HG03095 (cell line): Measurements from ENCODE around the gene IL12RB1.

ENCODE experiments used
- ATAC-seq: cut with Tn5 transposase; IDR thresholded peaks from one replicate; pipeline ENCODE4 v1.9.1; 2021; ENCODE audit warnings: moderate library complexity; ENCODE audit not compliant: unreplicated experiment

IL12RB1 gene

DNA sequence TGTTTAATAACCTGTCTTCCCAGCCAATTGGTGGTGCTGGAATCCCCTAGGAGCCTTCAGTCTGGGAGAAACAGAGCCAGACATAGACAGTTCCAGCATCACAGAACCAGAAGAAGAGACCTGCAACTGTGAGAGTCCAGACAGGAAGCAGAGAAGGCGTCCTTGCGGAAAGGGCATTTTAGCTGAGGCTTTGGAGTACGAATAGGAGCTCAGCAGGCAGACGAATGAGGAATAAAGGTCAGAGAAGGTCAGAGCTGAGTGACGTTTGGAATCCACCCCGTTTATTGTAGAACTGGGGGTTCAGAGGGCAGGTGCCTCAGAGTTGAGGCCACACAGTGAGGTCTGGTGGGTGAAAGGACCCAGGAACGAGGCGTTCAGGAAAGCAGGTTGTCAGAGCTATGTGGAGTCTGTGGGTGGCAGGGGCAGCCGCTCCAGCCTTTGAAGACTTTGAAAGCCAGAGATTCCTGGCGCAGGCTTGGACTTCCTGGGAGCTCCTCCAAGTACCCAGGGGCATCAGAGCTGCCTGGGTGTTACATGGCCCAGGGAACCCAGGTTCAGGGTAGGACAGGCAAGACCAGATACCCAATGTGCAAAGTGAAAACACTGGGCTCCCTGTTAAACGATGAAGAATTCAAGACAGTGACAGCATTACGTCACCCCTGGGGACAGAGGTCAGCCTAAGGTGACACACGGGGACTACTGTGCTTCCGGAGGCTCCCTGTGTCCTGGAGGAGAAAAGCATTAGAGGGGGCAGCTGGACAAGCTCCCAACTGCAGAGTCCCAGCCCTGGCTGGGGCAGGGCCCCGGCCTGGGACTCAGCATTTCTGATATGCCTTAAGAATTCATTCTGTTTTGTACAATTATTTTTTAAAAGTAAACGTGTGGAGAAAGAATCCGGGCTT lies 73.3 kb downstream of the IL12RB1 start:
- ATAC-seq: no peak

GRCh38 chr19:18010149-18010548 lies 76.6 kb downstream of the IL12RB1 start:
- no peak for ATAC-seq

GRCh38 chr19:18009412-18010066 lies 77.2 kb downstream of the IL12RB1 start:
- no peak for ATAC-seq
